KMS-11 (cell line): ENCODE data around the gene SEMA3B.
"Not testable (repeated sequence)": the region's sequence is repeated elsewhere in the genome, so short reads cannot be mapped to it uniquely, and the experiment has no call there.

Experiments used
- H2AFZ ChIP-seq: fragments of 200-600 bp; sonication (generic); 2 replicates; pipeline ENCODE4 v1.6.1; 2016; ENCODE audit warnings: antibody characterized with exemption, mixed run types, low read depth
- H3K27ac ChIP-seq: fragments of 200-600 bp; sonication (generic); 2 replicates; pipeline ENCODE4 v1.6.1; 2016; ENCODE audit warnings: mild to moderate bottlenecking, mixed run types
- H3K27me3 ChIP-seq: fragments of 200-600 bp; sonication (generic); 2 replicates; pipeline ENCODE4 v1.6.1; 2017; ENCODE audit warnings: mild to moderate bottlenecking, low read depth, mixed run types, moderate library complexity; ENCODE audit not compliant: insufficient read depth
- H3K36me3 ChIP-seq: fragments of 200-600 bp; sonication (generic); 2 replicates; pipeline ENCODE4 v1.6.1; 2017; ENCODE audit warnings: mild to moderate bottlenecking, mixed run types; ENCODE audit not compliant: insufficient read depth
- H3K4me1 ChIP-seq: fragments of 200-600 bp; sonication (generic); 2 replicates; pipeline ENCODE4 v1.6.1; 2016; ENCODE audit warnings: mild to moderate bottlenecking, low read depth, mixed run types; ENCODE audit not compliant: poor library complexity, severe bottlenecking
- H3K4me2 ChIP-seq: fragments of 200-600 bp; sonication (generic); 2 replicates; pipeline ENCODE4 v1.7.0; 2016; ENCODE audit warnings: mild to moderate bottlenecking, mixed run types
- H3K4me3 ChIP-seq: fragments of 200-600 bp; sonication (generic); IDR thresholded peaks from 2 replicates; pipeline ENCODE4 v1.6.1; 2017; ENCODE audit warnings: low read depth, low read length, mixed read lengths; ENCODE audit not compliant: insufficient read depth
- H3K79me2 ChIP-seq: fragments of 200-600 bp; sonication (generic); 2 replicates; pipeline ENCODE4 v1.6.1; 2016; ENCODE audit warnings: low read depth, mixed run types; ENCODE audit not compliant: insufficient read depth
- H3K9ac ChIP-seq: fragments of 200-600 bp; sonication (generic); 2 replicates; pipeline ENCODE4 v1.6.1; 2016; ENCODE audit warnings: mild to moderate bottlenecking, mixed run types
- H4K20me1 ChIP-seq: fragments of 200-600 bp; sonication (generic); 2 replicates; pipeline ENCODE4 v1.6.1; 2016; ENCODE audit warnings: mild to moderate bottlenecking, mixed run types; ENCODE audit not compliant: insufficient read depth
- CTCF ChIP-seq: fragments of 200-600 bp; sonication (generic); conservative IDR thresholded peaks from 2 replicates; pipeline ENCODE4 v1.6.1; 2017; ENCODE audit warnings: low read depth, mild to moderate bottlenecking, antibody characterized with exemption, low read length, moderate library complexity, mixed read lengths

The SEMA3B gene

DNA sequence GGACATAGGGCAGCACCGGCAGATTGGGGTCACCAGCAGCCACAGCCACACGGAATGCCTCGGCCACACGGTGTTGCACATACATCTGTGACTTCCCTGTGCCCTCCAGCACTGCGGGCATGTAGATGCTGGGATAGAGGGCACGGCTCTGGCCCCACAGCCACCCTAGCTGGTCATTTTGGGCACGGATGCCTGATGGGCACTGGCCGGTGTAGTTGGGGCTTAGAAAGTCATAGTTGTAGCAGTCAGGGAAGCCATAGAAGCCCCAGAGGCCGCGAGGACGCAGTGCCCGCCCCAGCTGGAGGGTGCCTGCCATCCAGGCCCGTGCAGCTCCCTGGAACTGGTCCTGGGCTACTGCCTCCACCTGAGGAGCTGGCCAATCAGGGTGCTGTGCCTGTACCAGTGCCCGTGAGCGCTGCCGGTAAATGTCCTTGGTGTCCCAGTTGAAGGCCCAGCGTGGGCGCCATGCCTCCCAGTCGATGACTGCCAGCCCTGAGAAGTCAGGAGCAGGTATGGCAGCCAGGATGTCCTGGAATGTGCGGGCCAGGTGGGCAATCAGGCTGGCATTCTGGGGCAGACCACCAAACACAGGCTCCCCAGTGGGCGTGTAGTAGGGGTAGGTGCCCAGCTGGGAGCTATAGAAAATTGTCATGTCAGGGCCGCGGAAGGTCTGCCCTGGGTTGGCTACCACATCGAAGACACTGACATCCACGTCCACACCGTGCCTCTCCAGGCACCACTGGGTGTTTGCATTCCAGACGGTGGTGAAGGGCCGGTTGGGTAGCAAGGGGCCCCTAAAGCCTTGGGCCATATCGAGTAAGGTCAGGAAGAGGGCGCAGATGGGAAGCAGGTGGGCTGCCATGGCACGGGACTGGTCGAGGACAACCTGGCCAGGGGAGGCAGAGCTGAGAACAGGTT, 33.4 kb downstream of the SEMA3B start:
- no peaks in the 10 kb centered on the region for H3K27me3 ChIP-seq
- no peak overlapping the region for H3K4me2 ChIP-seq
- no peak for TF ChIP-seq CTCF
- no peaks in the 10 kb centered on the region for H3K36me3 ChIP-seq
- no peak overlapping the region for H3K9ac ChIP-seq
- H3K4me1 ChIP-seq = peaks cover 15% of the 10 kb centered on the region
- no peak overlapping the region for H3K4me3 ChIP-seq
- no peak overlapping the region for H2AFZ ChIP-seq
- H3K27ac ChIP-seq = no peak overlapping the region
- H3K79me2 ChIP-seq = no peaks in the 10 kb centered on the region
- no peaks in the 10 kb centered on the region for H4K20me1 ChIP-seq

GRCh38 chr3:50303013-50303815, 34.3 kb downstream of the SEMA3B start, which contains the start of gene HYAL1:
Gene HYAL1, minus strand, starts transcription at chr3:50303574. Its CDS starts 618 bp downstream, at chr3:50302956.
- Histone ChIP-seq H3K79me2 (no peaks in the 10 kb centered on the region), H3K4me1 (peaks cover 11% of the 10 kb centered on the region), H3K4me3 (no peak within 1 kb of the TSS), H3K4me2 (no peak within 1 kb of the TSS), H3K27ac (no peak within 1 kb of the TSS), H2AFZ (no peak within 1 kb of the TSS), H3K9ac (no peak within 1 kb of the TSS), H4K20me1 (no peaks in the 10 kb centered on the region), H3K27me3 (no peaks in the 10 kb centered on the region), H3K36me3 (no peaks in the 10 kb centered on the region)
- no peak for TF ChIP-seq CTCF

DNA sequence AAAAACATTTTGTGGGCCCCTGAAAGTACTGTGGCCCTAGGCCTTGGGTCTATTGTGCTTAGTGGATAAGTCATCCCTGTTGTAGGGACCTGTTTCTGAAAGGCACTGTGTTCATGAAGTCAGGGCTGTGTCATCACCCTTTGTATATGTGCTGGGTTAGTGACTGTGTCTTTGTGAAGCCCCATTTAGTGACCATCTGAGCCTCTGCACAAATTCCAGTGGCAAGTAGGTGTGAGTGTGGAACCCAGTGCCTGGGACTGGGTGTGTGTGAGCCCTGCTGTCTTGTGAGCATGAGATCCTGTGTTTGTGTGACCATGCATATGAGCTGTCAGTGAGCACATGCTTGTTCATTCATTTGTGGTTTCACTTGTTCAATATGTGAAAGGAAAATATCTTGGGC, 35.7 kb downstream of the SEMA3B start:
- TF ChIP-seq CTCF = no peak
- Histone ChIP-seq H3K79me2 (no peaks in the 10 kb centered on the region), H3K9ac (no peak overlapping the region), H4K20me1 (no peaks in the 10 kb centered on the region), H3K4me3 (no peak overlapping the region), H3K4me2 (no peak overlapping the region), H2AFZ (no peak overlapping the region), H3K27me3 (no peaks in the 10 kb centered on the region), H3K27ac (no peak overlapping the region), H3K36me3 (no peaks in the 10 kb centered on the region), H3K4me1 (peaks cover 8% of the 10 kb centered on the region)

GRCh38 chr3:50312041-50312440, 43.1 kb downstream of the SEMA3B start:
- not testable (repeated sequence) for H3K9ac ChIP-seq, H3K4me2 ChIP-seq, H3K79me2 ChIP-seq, H4K20me1 ChIP-seq, H3K27me3 ChIP-seq, H3K4me3 ChIP-seq, H3K36me3 ChIP-seq, H3K4me1 ChIP-seq, H2AFZ ChIP-seq, H3K27ac ChIP-seq
